Large intestine (tissue), 3 donors: ENCODE measurements around the gene NAPA. TPM values are rescaled to one million over a fixed set of nuclear protein-coding genes. Genes with fewer than 3 reads are reported as not detected.

Experiments used
- DNase-seq, 2 donors: peaks; one replicate each; pipeline versions ENCODE4 v3.0.0 to v3.0.0-alpha.2; 2013
- H3K27ac ChIP-seq: one replicate; pipeline ENCODE4 v1.5.1; 2013; ENCODE audit warnings: low read length
- H3K27me3 ChIP-seq: 2 replicates; pipeline ENCODE4 v1.6.1; 2013; ENCODE audit warnings: low read length; ENCODE audit not compliant: control insufficient read depth, insufficient read depth
- H3K36me3 ChIP-seq: 2 replicates; pipeline ENCODE4 v1.6.1; 2013; ENCODE audit warnings: low read length; ENCODE audit not compliant: control insufficient read depth, insufficient read depth
- H3K4me1 ChIP-seq: one replicate; pipeline ENCODE4 v1.6.1; 2013; ENCODE audit warnings: low read length; ENCODE audit not compliant: control insufficient read depth, insufficient read depth
- H3K4me3 ChIP-seq: one replicate; pipeline ENCODE4 v1.5.1; 2013; ENCODE audit warnings: low read length
- H3K9me3 ChIP-seq: one replicate; pipeline ENCODE4 v1.6.1; 2013; ENCODE audit warnings: mild to moderate bottlenecking, low read depth, low read length, moderate library complexity; ENCODE audit not compliant: control insufficient read depth
- WGBS: methylation state at CpG from one replicate; pipeline ENCODE4 v1.1.5; 2013; ENCODE audit warnings: low lambda C conversion rate; ENCODE audit not compliant: insufficient coverage; 5-methylcytosine and 5-hydroxymethylcytosine counted together
- polyA plus RNA-seq: library from polyadenylated mRNA; unstranded; fragments of 120-200 nt; gene quantifications from one replicate; pipeline ENCODE4 v1.2.1, GENCODE V29; 2013

NAPA gene
- polyA plus RNA-seq, 1 donor: 87.9 TPM

- no CpG with 5 or more reads among the region's 16 CpGs for WGBS
- Histone ChIP-seq H3K4me3 (no peak overlapping the region), H3K9me3 (no peaks in the 10 kb centered on the region), H3K27ac (no peak overlapping the region), H3K4me1 (no peaks in the 10 kb centered on the region), H3K27me3 (peaks cover 3% of the 10 kb centered on the region), H3K36me3 (no peaks in the 10 kb centered on the region)
- DNase-seq: no peak
These were observed 14.3 kb upstream of the NAPA start for GRCh38 chr19:47529018-47529742.

DNA sequence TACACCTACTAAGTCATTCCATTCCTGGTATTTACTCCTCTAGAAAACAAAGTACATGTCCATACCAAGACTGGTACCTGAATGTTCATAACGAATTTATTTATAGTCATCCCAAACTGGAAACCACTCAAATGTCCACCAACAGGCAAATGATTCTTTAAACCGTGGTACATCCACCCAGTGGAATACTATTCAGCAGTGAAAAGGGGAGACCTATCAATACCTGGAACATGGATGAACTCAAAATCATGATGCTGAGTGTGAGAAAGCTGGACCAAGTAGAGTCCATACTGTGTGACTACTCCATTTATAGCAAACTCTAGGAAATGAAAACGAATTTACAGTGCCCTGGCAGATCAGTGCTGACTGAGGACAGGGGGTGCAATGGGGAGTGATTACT lies 11.9 kb upstream of the NAPA start:
- Histone ChIP-seq H3K27ac (no peak overlapping the region), H3K4me3 (no peak overlapping the region), H3K4me1 (no peaks in the 10 kb centered on the region), H3K36me3 (no peaks in the 10 kb centered on the region), H3K9me3 (no peaks in the 10 kb centered on the region), H3K27me3 (peaks cover 6% of the 10 kb centered on the region)
- DNase-seq: no peak
- WGBS: no CpG with 5 or more reads among the region's 3 CpGs

GRCh38 chr19:47523473-47523872 lies 8.6 kb upstream of the NAPA start:
- Histone ChIP-seq H3K4me3 (no peak overlapping the region), H3K27ac (no peak overlapping the region), H3K27me3 (peaks cover 6% of the 10 kb centered on the region), H3K4me1 (no peaks in the 10 kb centered on the region), H3K9me3 (no peaks in the 10 kb centered on the region), H3K36me3 (no peaks in the 10 kb centered on the region)
- no peak for DNase-seq
- 0% methylated on average over 2 of the region's 7 CpGs for WGBS

DNA sequence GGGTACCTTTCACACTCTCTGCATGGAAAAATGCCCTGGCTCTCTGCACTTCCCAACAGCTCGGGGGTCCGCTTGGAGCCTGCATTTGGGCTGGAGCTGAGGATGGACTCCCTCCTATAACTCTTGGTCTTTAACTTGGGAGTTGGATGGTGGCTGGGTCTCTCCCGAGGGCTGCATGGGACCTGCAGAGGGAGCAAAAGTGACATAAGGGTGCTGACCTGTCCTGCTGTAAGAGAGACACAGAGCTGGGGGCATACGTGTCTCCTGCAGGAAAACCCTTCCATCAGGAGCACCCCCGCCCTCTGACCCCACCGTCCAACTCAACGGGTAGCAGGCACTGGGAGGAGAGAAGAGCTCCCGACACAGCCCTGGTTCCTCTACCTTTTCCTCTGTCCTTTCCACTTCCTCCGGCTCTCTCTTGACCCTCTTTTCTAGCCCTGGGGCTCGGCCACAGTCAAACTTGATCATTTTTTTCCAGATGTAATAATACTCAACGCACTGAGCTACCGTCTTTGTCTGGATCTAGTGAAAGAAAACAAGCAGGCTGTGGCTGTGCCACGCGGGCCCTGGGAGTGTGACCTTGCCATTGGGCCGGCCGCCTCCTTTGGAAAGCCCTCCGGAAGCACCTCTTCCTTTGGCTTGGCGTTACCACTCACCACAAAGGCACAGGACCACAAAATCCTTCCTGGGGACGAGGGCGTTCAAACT lies 6.8 kb upstream of the NAPA start:
- H3K27me3 ChIP-seq: peaks cover 6% of the 10 kb centered on the region
- DNase-seq: no peak
- H3K36me3 ChIP-seq: no peaks in the 10 kb centered on the region
- 80% methylated on average over 1 of the region's 20 CpGs for WGBS
- H3K27ac ChIP-seq: no peak overlapping the region
- no peaks in the 10 kb centered on the region for H3K9me3 ChIP-seq
- H3K4me1 ChIP-seq: no peaks in the 10 kb centered on the region
- H3K4me3 ChIP-seq: no peak overlapping the region

GRCh38 chr19:47520839-47521238 lies 6.0 kb upstream of the NAPA start:
- no peak for DNase-seq
- Histone ChIP-seq H3K4me1 (no peaks in the 10 kb centered on the region), H3K9me3 (no peaks in the 10 kb centered on the region), H3K4me3 (no peak overlapping the region), H3K27me3 (peaks cover 6% of the 10 kb centered on the region), H3K36me3 (no peaks in the 10 kb centered on the region), H3K27ac (no peak overlapping the region)
- no CpG with 5 or more reads among the region's 6 CpGs for WGBS

DNA sequence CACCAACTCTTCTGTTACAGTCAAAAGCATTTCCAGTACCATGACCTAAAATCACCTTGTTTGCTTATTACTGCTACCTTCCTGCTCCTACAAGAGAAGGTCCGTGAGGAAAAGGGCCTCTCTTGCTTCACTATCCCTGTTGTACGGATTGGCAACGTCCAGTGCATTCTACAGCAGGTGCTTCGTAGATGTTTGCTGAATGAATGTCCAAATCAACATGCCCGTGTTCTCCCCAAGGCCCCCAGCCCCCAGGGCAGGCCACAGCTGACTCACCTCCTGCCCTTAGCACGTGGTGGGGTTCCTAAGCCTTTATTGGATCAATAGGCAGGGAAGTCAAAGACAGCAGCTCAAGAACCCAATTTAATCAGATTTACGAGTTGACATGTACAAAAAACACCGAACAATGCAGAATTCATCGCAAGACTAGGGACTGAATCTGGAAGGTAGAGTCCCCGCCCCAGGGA lies 5.5 kb upstream of the NAPA start:
- no peaks in the 10 kb centered on the region for H3K9me3 ChIP-seq
- DNase-seq: no peak
- H3K27ac ChIP-seq: no peak overlapping the region
- WGBS: no CpG with 5 or more reads among the region's 10 CpGs
- H3K4me1 ChIP-seq: no peaks in the 10 kb centered on the region
- no peaks in the 10 kb centered on the region for H3K36me3 ChIP-seq
- peaks cover 6% of the 10 kb centered on the region for H3K27me3 ChIP-seq
- no peak overlapping the region for H3K4me3 ChIP-seq

DNA sequence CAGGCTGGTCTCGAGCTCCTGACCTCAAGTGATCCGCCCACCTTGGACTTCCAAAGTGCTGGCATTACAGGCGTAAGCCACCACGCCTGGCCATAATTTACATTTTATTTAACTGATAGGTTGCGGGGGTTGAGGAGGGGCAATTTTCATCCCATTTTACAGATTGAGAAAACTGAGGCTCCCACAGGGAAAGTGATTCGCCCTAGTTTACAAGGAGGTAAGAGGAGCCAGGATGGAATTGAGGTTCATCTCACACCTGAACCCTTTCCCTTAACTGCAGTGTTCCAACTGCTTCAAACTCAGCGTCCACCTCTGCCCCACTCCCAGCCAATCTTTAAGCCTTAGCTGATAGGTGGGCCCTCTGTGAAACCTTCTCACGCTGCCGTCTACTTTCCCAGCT lies 4.0 kb upstream of the NAPA start:
- no CpG with 5 or more reads among the region's 9 CpGs for WGBS

GRCh38 chr19:47518139-47518538 lies 3.3 kb upstream of the NAPA start:
- H3K27me3 ChIP-seq: peaks cover 6% of the 10 kb centered on the region
- H3K4me3 ChIP-seq: no peak overlapping the region
- H3K27ac ChIP-seq: no peak overlapping the region
- H3K36me3 ChIP-seq: no peaks in the 10 kb centered on the region
- WGBS: no CpG with 5 or more reads among the region's 4 CpGs
- peaks cover 5% of the 10 kb centered on the region for H3K4me1 ChIP-seq
- no peaks in the 10 kb centered on the region for H3K9me3 ChIP-seq
- no peak for DNase-seq

More for the DNA sequence above, 4.0 kb upstream of the NAPA start:
- H3K27me3 ChIP-seq: peaks cover 6% of the 10 kb centered on the region
- DNase-seq: no peak
- H3K9me3 ChIP-seq: no peaks in the 10 kb centered on the region
- H3K27ac ChIP-seq: no peak overlapping the region
- no peak overlapping the region for H3K4me3 ChIP-seq
- H3K4me1 ChIP-seq: no peaks in the 10 kb centered on the region
- no peaks in the 10 kb centered on the region for H3K36me3 ChIP-seq

- DNase-seq: peak in 1 of 2 donors; percentile 26
- Histone ChIP-seq H3K4me3 (peak overlapping the region; percentile 95), H3K4me1 (peaks cover 28% of the 10 kb centered on the region), H3K27me3 (no peaks in the 10 kb centered on the region), H3K27ac (peak overlapping the region; percentile 94), H3K36me3 (peaks cover 12% of the 10 kb centered on the region), H3K9me3 (no peaks in the 10 kb centered on the region)
- WGBS: no CpG with 5 or more reads among the region's 40 CpGs
These were observed 553 bp downstream of the NAPA start for GRCh38 chr19:47514151-47514868.

- peak overlapping the region; percentile 95 for H3K4me3 ChIP-seq
- H3K36me3 ChIP-seq: peaks cover 12% of the 10 kb centered on the region
- H3K27ac ChIP-seq: peak overlapping the region; percentile 98
- DNase-seq: no peak
- H3K27me3 ChIP-seq: no peaks in the 10 kb centered on the region
- peaks cover 30% of the 10 kb centered on the region for H3K4me1 ChIP-seq
- no peaks in the 10 kb centered on the region for H3K9me3 ChIP-seq
- 60% methylated on average over 3 of the region's 8 CpGs for WGBS
These were observed 1.9 kb downstream of the NAPA start for GRCh38 chr19:47512948-47513319.
